Mammary epithelial cell (primary cell): ENCODE results near the gene LY6G6F.

ENCODE experiments used
- CTCF ChIP-seq, 2 donors: IDR thresholded peaks in 1 of 2; conservative IDR thresholded peaks in 1 of 2; 2 replicates each; pipeline ENCODE4 v1.5.1; 2011 to 2012; ENCODE audit warnings: inconsistent platforms in 2 of 2, low read length in 2 of 2, mild to moderate bottlenecking in 2 of 2, control low read depth in 1 of 2, low read depth in 1 of 2; ENCODE audit not compliant: insufficient read depth in 1 of 2; ENCODE audit errors: extremely low read depth in 1 of 2
- EZH2 ChIP-seq: IDR thresholded peaks from 2 replicates; pipeline ENCODE4 v1.6.1; 2012; ENCODE audit warnings: low read length, inconsistent platforms, borderline replicate concordance

- TF ChIP-seq CTCF (conservative IDR thresholded peaks at IDR 0.05 in 1 of 2, IDR thresholded peaks at IDR 0.05 in 1 of 2; ENCODE audit: extremely low read depth in 1 of 2, insufficient read depth in 1 of 2, low read depth in 1 of 2, low read length in 2 of 2) (no peak), EZH2 (no peak)
These were observed 4.8 kb upstream of the LY6G6F start for GRCh38 chr6:31701666-31702404.
